ENCODE data around the gene C14orf119. TPM values are rescaled to one million over a fixed set of nuclear protein-coding genes. Genes with fewer than 3 reads are reported as not detected.
A peak's percentile ranks its signal among the peaks of the same experiment; 100 is the strongest.

C14orf119 gene
- total and polyA plus RNA-seq, 3 donors from 2014 or later, result 17.7 to 60.8 (median 26.9) TPM

DNA sequence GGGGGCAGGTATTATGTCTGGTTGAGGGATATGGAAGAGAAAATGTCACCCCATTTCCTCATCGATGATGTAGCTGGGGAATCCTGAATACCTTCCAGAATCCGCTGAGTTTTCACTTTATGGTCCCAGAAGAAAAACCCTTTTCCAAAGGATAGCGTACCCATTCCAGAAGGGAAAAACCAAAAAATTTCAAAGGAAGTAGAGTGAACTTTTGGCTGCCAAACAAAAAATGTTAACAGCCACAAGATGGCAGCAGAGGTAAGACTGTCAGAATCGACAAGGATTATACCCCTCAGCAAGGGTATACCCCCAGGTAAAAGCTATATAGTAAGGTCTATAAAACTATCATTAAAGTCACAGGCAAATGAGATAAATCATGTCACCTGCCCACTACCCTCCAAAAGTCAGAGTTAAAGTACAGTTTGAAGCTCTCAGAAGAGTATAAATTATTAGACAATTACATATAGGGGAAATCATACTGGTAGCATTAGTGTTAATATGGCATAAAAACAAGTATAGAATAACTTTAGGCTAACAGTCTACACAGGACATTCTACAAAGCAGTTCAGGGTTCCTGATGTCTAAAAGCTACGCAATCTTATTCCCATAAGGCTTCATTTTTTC, 18.4 kb upstream of the C14orf119 start:
- Histone ChIP-seq H3K27me3 (no peaks in the 10 kb centered on the region), H3K27ac (no peak overlapping the region), H3K4me1 (peaks cover 6% of the 10 kb centered on the region), H3K36me3 (ENCODE audit: low read depth, missing control alignments) (no peaks in the 10 kb centered on the region), H3K9me3 (no peaks in the 10 kb centered on the region), H3K4me3 (no peak overlapping the region)
- TF ChIP-seq CTCF (IDR thresholded peaks at IDR 0.05) (peak; percentile 40 to 57 (median 42)), POLR2A (IDR thresholded peaks at IDR 0.05) (no peak)
- intact Hi-C loops (cut with DNase I; ENCODE audit: low total_unique reads), result no loop called here
- DNase-seq, result no peak
- WGBS, 2 donors, result 62 to 72% methylated on average over 5 of the region's 5 CpGs

DNA sequence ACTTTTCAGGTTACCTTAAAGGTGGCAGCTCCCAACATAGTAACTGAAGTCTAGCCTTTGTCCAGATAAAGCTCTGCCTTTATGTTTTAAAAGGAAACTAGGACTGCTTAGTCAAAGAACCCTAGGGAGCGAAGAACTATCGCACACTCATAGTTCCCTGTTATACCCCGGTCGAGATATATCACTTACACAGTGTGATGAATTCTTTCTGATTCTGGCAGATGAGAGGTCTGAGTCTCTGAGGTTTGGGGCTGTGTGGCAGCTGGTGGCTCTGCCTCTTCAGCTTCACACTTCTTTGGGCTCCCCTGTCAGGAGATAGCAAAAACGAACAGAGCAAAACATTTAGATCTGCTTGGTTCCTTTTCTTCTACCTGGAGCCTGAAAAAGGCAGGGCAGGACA, 17.3 kb upstream of the C14orf119 start:
- no peak for TF ChIP-seq CTCF (IDR thresholded peaks at IDR 0.05)
- TF ChIP-seq POLR2A (IDR thresholded peaks at IDR 0.05), result no peak
- intact Hi-C loops (cut with DNase I; ENCODE audit: low total_unique reads), result no loop called here
- DNase-seq, result no peak
- no peaks in the 10 kb centered on the region for H3K36me3 ChIP-seq (ENCODE audit: low read depth, missing control alignments)
- no peaks in the 10 kb centered on the region for H3K4me1 ChIP-seq
- H3K4me3 ChIP-seq, result no peak overlapping the region
- peak overlapping the region in 1 of 2 donors; percentile 19 for H3K27ac ChIP-seq
- H3K27me3 ChIP-seq, result no peaks in the 10 kb centered on the region
- no peaks in the 10 kb centered on the region for H3K9me3 ChIP-seq
- WGBS, 2 donors, result 85 to 89% methylated on average over 5 of the region's 5 CpGs

DNA sequence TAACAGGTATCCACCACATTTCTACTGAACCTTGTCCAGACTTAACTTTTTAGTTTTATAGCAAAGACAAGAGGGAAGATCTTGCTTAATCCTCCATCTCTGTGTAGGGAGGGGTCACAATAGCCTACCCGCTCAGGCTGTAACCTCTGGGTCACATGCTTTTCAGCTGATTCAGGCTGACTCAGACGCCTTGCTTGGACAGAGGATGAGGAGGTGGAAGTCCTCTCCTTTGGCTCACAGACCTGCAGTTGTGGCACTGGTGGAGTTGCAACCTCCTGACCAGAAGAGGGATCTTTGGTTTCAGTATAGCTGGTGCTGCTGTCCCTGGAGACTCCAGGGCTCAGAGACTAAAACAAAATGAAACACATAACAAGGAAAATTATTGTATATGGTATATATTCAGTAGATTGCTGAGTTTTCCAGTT, 16.6 kb upstream of the C14orf119 start:
- WGBS, 2 donors, result 49 to 55% methylated on average over 2 of the region's 2 CpGs
- no peak for TF ChIP-seq CTCF (IDR thresholded peaks at IDR 0.05)
- TF ChIP-seq POLR2A (IDR thresholded peaks at IDR 0.05), result no peak
- peak; percentile 66 for DNase-seq
- Histone ChIP-seq H3K4me3 (no peak overlapping the region), H3K27ac (peak overlapping the region in 1 of 2 donors; percentile 19), H3K4me1 (no peaks in the 10 kb centered on the region), H3K27me3 (no peaks in the 10 kb centered on the region), H3K36me3 (ENCODE audit: low read depth, missing control alignments) (no peaks in the 10 kb centered on the region), H3K9me3 (no peaks in the 10 kb centered on the region)
- intact Hi-C loops (cut with DNase I; ENCODE audit: low total_unique reads), result no loop called here

GRCh38 chr14:23079716-23080115, 15.6 kb upstream of the C14orf119 start:
- Histone ChIP-seq H3K36me3 (ENCODE audit: low read depth, missing control alignments) (no peaks in the 10 kb centered on the region), H3K4me1 (no peaks in the 10 kb centered on the region), H3K9me3 (no peaks in the 10 kb centered on the region), H3K27me3 (no peaks in the 10 kb centered on the region), H3K27ac (peak overlapping the region in 1 of 2 donors; percentile 34), H3K4me3 (no peak overlapping the region)
- 79 to 88% methylated on average over 2 of the region's 2 CpGs for WGBS, 2 donors
- no peak for TF ChIP-seq CTCF (IDR thresholded peaks at IDR 0.05)
- no peak for TF ChIP-seq POLR2A (IDR thresholded peaks at IDR 0.05)
- intact Hi-C loops (cut with DNase I; ENCODE audit: low total_unique reads), result no loop called here
- no peak for DNase-seq

GRCh38 chr14:23080474-23080873, 14.8 kb upstream of the C14orf119 start:
- no peaks in the 10 kb centered on the region for H3K27me3 ChIP-seq
- no peak for DNase-seq
- intact Hi-C loops (cut with DNase I; ENCODE audit: low total_unique reads), result no loop called here
- WGBS, 2 donors, result 69 to 74% methylated on average over 1 of the region's 1 CpG
- H3K36me3 ChIP-seq (ENCODE audit: low read depth, missing control alignments), result no peaks in the 10 kb centered on the region
- no peaks in the 10 kb centered on the region for H3K9me3 ChIP-seq
- no peak overlapping the region for H3K27ac ChIP-seq
- TF ChIP-seq POLR2A (IDR thresholded peaks at IDR 0.05), result no peak
- no peak for TF ChIP-seq CTCF (IDR thresholded peaks at IDR 0.05)
- H3K4me3 ChIP-seq, result no peak overlapping the region
- H3K4me1 ChIP-seq, result no peaks in the 10 kb centered on the region
